COLO668 (cell line): ENCODE measurements around the gene OR4D2.
"Not testable (repeated sequence)": the region's sequence is repeated elsewhere in the genome, so short reads cannot be mapped to it uniquely, and the experiment has no call there.

Experiments used
- DNase-seq: peaks from one replicate; lab custom pipeline; 2025; ENCODE audit not compliant: unreplicated experiment; lab: John Stamatoyannopoulos, UW

OR4D2 gene

GRCh38 chr17:58166682-58167081, at the start of gene OR4D2:
Gene OR4D2 (plus strand): TSS chr17:58166982. CDS start chr17:58169656, 2,674 bp downstream.
- DNase-seq: no peak

- DNase-seq: no peak
These were observed 49.4 kb upstream of the OR4D2 start for GRCh38 chr17:58117382-58117781.

GRCh38 chr17:58119491-58119890, 47.3 kb upstream of the OR4D2 start:
- no peak for DNase-seq

GRCh38 chr17:58120195-58120822, 46.5 kb upstream of the OR4D2 start:
- DNase-seq: no peak

GRCh38 chr17:58121925-58122324, 44.9 kb upstream of the OR4D2 start:
- DNase-seq: no peak

- no peak for DNase-seq
These were observed 38.9 kb upstream of the OR4D2 start for GRCh38 chr17:58127846-58128245.

GRCh38 chr17:58132697-58133096, 34.1 kb upstream of the OR4D2 start:
- not testable (repeated sequence) for DNase-seq

GRCh38 chr17:58136669-58137279, 30.0 kb upstream of the OR4D2 start:
- peak; percentile 20 for DNase-seq

GRCh38 chr17:58141505-58141904, 25.3 kb upstream of the OR4D2 start:
- no peak for DNase-seq

- DNase-seq: not testable (repeated sequence)
These were observed 23.4 kb upstream of the OR4D2 start for GRCh38 chr17:58143335-58143734.

GRCh38 chr17:58144801-58145200, 22.0 kb upstream of the OR4D2 start:
- DNase-seq: no peak

- no peak for DNase-seq
These were observed 18.8 kb upstream of the OR4D2 start, which contains the start of gene OR4D1 for GRCh38 chr17:58147930-58148434. Gene OR4D1 (plus strand): TSS chr17:58148384. CDS start chr17:58155154, 6,770 bp downstream.

- DNase-seq: no peak
These were observed 18.2 kb upstream of the OR4D2 start for GRCh38 chr17:58148609-58149008.

- no peak for DNase-seq
These were observed 16.4 kb upstream of the OR4D2 start for GRCh38 chr17:58150394-58150793.

GRCh38 chr17:58153046-58153445, 13.7 kb upstream of the OR4D2 start:
- no peak for DNase-seq

GRCh38 chr17:58153671-58154070, 13.1 kb upstream of the OR4D2 start:
- DNase-seq: no peak

GRCh38 chr17:58156839-58157803, 9.7 kb upstream of the OR4D2 start:
- peak; percentile 4 for DNase-seq

GRCh38 chr17:58158181-58158580, 8.6 kb upstream of the OR4D2 start:
- no peak for DNase-seq

- no peak for DNase-seq
These were observed 5.2 kb upstream of the OR4D2 start for GRCh38 chr17:58161566-58161965.

- no peak for DNase-seq
These were observed 801 bp upstream of the OR4D2 start for GRCh38 chr17:58165981-58166380.

- no peak for DNase-seq
These were observed 3.8 kb downstream of the OR4D2 start for GRCh38 chr17:58170622-58171021.
